ENCODE measurements around the gene PLAGL2. TPM values are rescaled to one million over a fixed set of nuclear protein-coding genes. Genes with fewer than 3 reads are reported as not detected.

PLAGL2 gene
- total and polyA plus RNA-seq, 2 of the 8 experiments (the other 6 are each of a cell fraction or from before 2014, with no cell fraction given): 20.6 to 25.4 TPM

GRCh38 chr20:32235331-32236047, 27.9 kb upstream of the PLAGL2 start:
- H3K36me3 ChIP-seq (ENCODE audit: control insufficient read depth in 2 of 4, insufficient read depth in 4 of 4, low read length in 3 of 4): peaks cover 17 to 43% (median 33%) of the 10 kb centered on the region in 4 experiments; a peak in 6 of 8 replicates
- no peak overlapping the region for H2AK5ac ChIP-seq (ENCODE audit: low read depth, low read length)
- no peaks in the 10 kb centered on the region for H3K23me2 ChIP-seq (ENCODE audit: low read depth, low read length)
- no peak overlapping the region for H4K5ac ChIP-seq (ENCODE audit: insufficient read length, low read depth, low read length)
- no peak overlapping the region for H3K23ac ChIP-seq (ENCODE audit: insufficient read length)
- H3K9ac ChIP-seq (replicated peaks in 1 of 4; ENCODE audit: extremely low read depth in 1 of 4, low read depth in 3 of 4, low read length in 3 of 4): no peak overlapping the region
- TF ChIP-seq TCF12 (IDR thresholded peaks at IDR 0.05; ENCODE audit: low read depth, low read length) (no peak), SIX5 (IDR thresholded peaks at IDR 0.05; ENCODE audit: low read depth, low read length) (no peak), POLR2AphosphoS5 (IDR thresholded peaks at IDR 0.05; ENCODE audit: low read depth, low read length) (no peak), CBX5 (IDR thresholded peaks at IDR 0.05; ENCODE audit: low read depth, low read length) (no peak), BCL11A (IDR thresholded peaks at IDR 0.05; ENCODE audit: low read depth in 2 of 2, low read length in 2 of 2) (no peak), MAFK (IDR thresholded peaks at IDR 0.05; ENCODE audit: low read depth, low read length) (no peak), USF2 (IDR thresholded peaks at IDR 0.05; ENCODE audit: low read length) (no peak), YY1 (IDR thresholded peaks at IDR 0.05; ENCODE audit: low read depth, low read length) (no peak), CTCF (IDR thresholded peaks at IDR 0.05; ENCODE audit: control extremely low read depth in 1 of 3, insufficient read depth in 1 of 3, low read depth in 1 of 3, low read length in 3 of 3) (no peak)
- no peak overlapping the region for H3K18ac ChIP-seq (ENCODE audit: extremely low read depth, low read length)
- peaks cover 0 to 7% (median 4%) of the 10 kb centered on the region in 4 experiments; a peak in 4 of 7 replicates for H3K4me1 ChIP-seq (replicated peaks in 1 of 4; ENCODE audit: control insufficient read depth in 3 of 4, insufficient read depth in 4 of 4, low read length in 3 of 4)
- no peak overlapping the region for H3K4me3 ChIP-seq (ENCODE audit: extremely low read depth in 1 of 4, insufficient read depth in 2 of 4, low read depth in 3 of 4, low read length in 4 of 4)
- no peak overlapping the region for H2AFZ ChIP-seq (ENCODE audit: low read length)
- H2BK15ac ChIP-seq (ENCODE audit: low read length): no peak overlapping the region
- H3K14ac ChIP-seq (ENCODE audit: insufficient read length): no peak overlapping the region
- H2BK5ac ChIP-seq (ENCODE audit: low read depth, low read length): no peak overlapping the region
- no peaks in the 10 kb centered on the region for H3K79me1 ChIP-seq (ENCODE audit: low read depth, low read length)
- ChIA-PET CTCF (ENCODE audit: partially characterized antibody) (interaction anchor here (1.1 kb wide), 1 partner anchor 104 kb away, joined by 3 read pairs; no protein-coding TSS in a partner anchor), POLR2A (ENCODE audit: partially characterized antibody) (interaction anchor here (0.6 to 1.5 kb wide), 3 partner anchors 12 to 574 kb away, joined by 3 to 4 read pairs (median 4); no protein-coding TSS in a partner anchor)
- H2BK12ac ChIP-seq (ENCODE audit: low read depth, low read length): no peak overlapping the region
- no peak overlapping the region for H4K8ac ChIP-seq (ENCODE audit: extremely low read depth, insufficient read depth, low read length)
- no peaks in the 10 kb centered on the region for H3K79me2 ChIP-seq (ENCODE audit: control insufficient read depth in 1 of 2, insufficient read depth in 2 of 2, low read length in 2 of 2)
- H3K56ac ChIP-seq (replicated peaks; ENCODE audit: insufficient read length, low read depth, low read length): no peak overlapping the region
- no peaks in the 10 kb centered on the region for H3K27me3 ChIP-seq (replicated peaks in 1 of 4; ENCODE audit: control insufficient read depth in 3 of 4, extremely low read depth in 1 of 4, insufficient read depth in 3 of 4, low read length in 3 of 4)
- H3K4ac ChIP-seq (replicated peaks; ENCODE audit: insufficient read length, low read depth, low read length): no peak overlapping the region
- 90% methylated on average over 6 of the region's 6 CpGs; no CpG with 5 or more reads in 1 of the 2 experiments for WGBS, 2 experiments (ENCODE audit: extremely low coverage in 1 of 2, insufficient coverage in 1 of 2, insufficient read length in 1 of 2, insufficient replicate concordance in 2 of 2, low coverage in 1 of 2, low lambda C conversion rate in 2 of 2, missing lambda C conversion rate in 1 of 2)
- no peak overlapping the region for H3K4me2 ChIP-seq (ENCODE audit: insufficient read depth in 1 of 2, low read depth in 2 of 2, low read length in 2 of 2)
- H3K27ac ChIP-seq (ENCODE audit: low read depth, low read length): no peak overlapping the region
- FAIRE-seq (no peak), DNase-seq (ENCODE audit: low read depth in 1 of 2, low spot score in 2 of 2) (no peak)
- no peak overlapping the region for H4K91ac ChIP-seq (replicated peaks; ENCODE audit: insufficient read length, low read length)
- H3K9me3 ChIP-seq (ENCODE audit: insufficient read depth in 2 of 2, low read depth in 1 of 2, low read length in 1 of 2): no peaks in the 10 kb centered on the region
- H4K20me1 ChIP-seq (replicated peaks in 1 of 2; ENCODE audit: control insufficient read depth in 1 of 2, insufficient read depth in 2 of 2, low read length in 2 of 2): peaks cover 0 to 1% of the 10 kb centered on the region in 2 experiments
- H2BK120ac ChIP-seq (replicated peaks; ENCODE audit: low read depth, low read length): no peak overlapping the region
- no peak overlapping the region for H2BK20ac ChIP-seq (ENCODE audit: low read length)

Measured in H1 (cell line).